Heart left ventricle (tissue), 16 donors: ENCODE results near the gene LAX1. TPM values are rescaled to one million over a fixed set of nuclear protein-coding genes. Genes with fewer than 3 reads are reported as not detected.

Source experiments
- ATAC-seq, 4 donors: fragments of 200-7000 bp; cut with Tn5 transposase; one replicate each; pipeline ENCODE4 v1.9.1; 2020 to 2022; ENCODE audit warnings: moderate library complexity in 4 of 4, mild to moderate bottlenecking in 3 of 4, moderate number of reproducible peaks in 1 of 4
- DNase-seq, 5 donors: peaks; one replicate each; pipeline ENCODE4 v3.0.0-alpha.2; 2020
- H3K27ac ChIP-seq, 12 donors: fragments of 200-600 bp; sonication (generic) in 4 of 12; one replicate each; pipeline versions ENCODE4 v1.5.0 to v1.8.0; 2016 to 2022; ENCODE audit warnings: mild to moderate bottlenecking in 2 of 12
- H3K27me3 ChIP-seq, 9 donors: fragments of 200-600 bp; sonication (generic) in 2 of 9; one replicate each; pipeline versions ENCODE4 v1.5.1 to v1.8.0; 2016 to 2022; ENCODE audit warnings: mild to moderate bottlenecking in 3 of 9
- H3K36me3 ChIP-seq, 9 donors: fragments of 200-600 bp; sonication (generic) in 2 of 9; one replicate each; pipeline versions ENCODE4 v1.5.0 to v1.8.0; 2018 to 2022; ENCODE audit warnings: mild to moderate bottlenecking in 2 of 9
- H3K4me1 ChIP-seq, 12 donors: fragments of 200-600 bp; sonication (generic) in 4 of 12; one replicate each; pipeline versions ENCODE4 v1.5.0 to v1.8.0; 2016 to 2022; ENCODE audit warnings: mild to moderate bottlenecking in 3 of 12
- H3K4me3 ChIP-seq, 12 donors: fragments of 200-600 bp; sonication (generic) in 4 of 12; one replicate each; pipeline versions ENCODE4 v1.5.0 to v1.8.0; 2017 to 2022; ENCODE audit warnings: mild to moderate bottlenecking in 9 of 12, moderate library complexity in 4 of 12
- H3K9me3 ChIP-seq, 12 donors: fragments of 200-600 bp; sonication (generic) in 4 of 12; one replicate each; pipeline versions ENCODE4 v1.5.0 to v1.8.0; 2016 to 2022; ENCODE audit warnings: mild to moderate bottlenecking in 1 of 12
- POLR2A ChIP-seq, 2 donors: fragments of 450-650 bp; IDR thresholded peaks; one replicate each; pipeline ENCODE4 v1.6.1; 2017; ENCODE audit warnings: antibody characterized with exemption in 2 of 2, mild to moderate bottlenecking in 2 of 2, moderate library complexity in 2 of 2
- WGBS, 4 donors: extraction: QIAGEN DNeasy Blood & Tissue Kit in 2 of 4; methylation state at CpG; one replicate each; pipeline versions ENCODE4 v1.1.5 to v1.1.7; 2013 to 2018; 5-methylcytosine and 5-hydroxymethylcytosine counted together
- intact Hi-C, 10 donors: fragments of 100-400 bp; cut with DNase I; formaldehyde crosslinking; loops; one replicate each; pipeline versions ENCODE4 v1.11.1 to v1.14.2; 2022
- polyA plus RNA-seq, 2 donors: library from polyadenylated mRNA; stranded (reverse); fragments of 200-250 nt; gene quantifications; one replicate each; pipeline ENCODE4 v1.2.3, GENCODE V29; 2013
- total RNA-seq, 9 donors: library from RNA; depleted of rRNA in 2 of 9; stranded (reverse); fragments of >200 nt in 2 of 9; fragmentation: NEBNext Ultra II Directional in 3 of 9; extraction: Animal tissue kit (Norgen Biotek cat#: 25700) in 3 of 9; gene quantifications; one replicate each; pipeline versions ENCODE4 v1.1.0 to v1.2.4, GENCODE V29; 2016 to 2023
- TF ChIP-seq, protein P1 (sequence below), 12 donors: fragments of 200-600 bp; sonication (generic) in 4 of 12; IDR thresholded peaks; one replicate each; pipeline versions ENCODE4 v1.5.0 to v1.8.0; 2018 to 2022; ENCODE audit warnings: antibody characterized with exemption in 12 of 12, mild to moderate bottlenecking in 5 of 12
- donor health status: ischemic (EF 13 %, LVEDD 7.1; RV severe dilation, severe dysfunction).
- donor health status: healthy with polysubstance abuse.
- donor health status: DM: no; HTN: yes; CAD: no.
- donor health status: DM: no; HTN: no; CAD: no.
- donor health status: ischemic (EF 25% LVEDD 6.9; RV normal size, moderate dysfunction).
- donor health status: ischemic (EF 25% LVEDD 5.7; RV mildly dilated, moderate dysfunction).
- donor health status: healthy.
- donor health status: DM: yes; HTN: yes; CAD: no.
- donor health status: ischemic (EF 35%, LVEDD 5.7; RV mildly dilated, moderate dysfunction).
- donor health status: nonischemic (EF 11% LVEDD 7.7; RV severe dilation, severe dysfunction).
- donor health status: DM: yes; HTN: yes; CAD: no.
- donor health status: PGD.
- donor health status: ischemic (EF 29% LVEDD 5.4; RV normal size, mild dysfunction).
- donor health status: nonischemic (EF 23%, LVEDD 6.1; RV moderate dilation, normal function).

Gene LAX1
- total and polyA plus RNA-seq, 11 donors, result 0.04 to 1.7 (median 0.18) TPM; not detected in 3

DNA sequence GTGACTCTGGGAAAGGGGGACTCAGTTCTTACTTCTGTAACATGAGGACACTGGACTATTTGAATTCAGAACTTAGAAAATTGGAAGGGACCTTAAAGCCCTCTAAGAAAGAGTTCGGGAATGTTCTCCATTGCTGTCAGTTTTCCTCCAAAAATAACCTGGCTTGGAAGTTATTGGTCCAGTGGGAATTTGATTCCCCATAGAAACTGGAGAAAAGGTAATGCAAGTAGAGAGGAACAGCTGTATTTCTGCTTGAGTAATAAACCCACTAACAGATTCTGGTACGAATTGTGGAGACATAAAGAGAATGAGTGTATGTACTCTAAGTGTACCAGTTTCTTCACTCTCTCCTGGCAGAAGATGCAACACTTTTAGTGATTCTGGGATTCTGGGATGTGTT lies 32.2 kb downstream of the LAX1 start:
- TF ChIP-seq, protein P1, sequence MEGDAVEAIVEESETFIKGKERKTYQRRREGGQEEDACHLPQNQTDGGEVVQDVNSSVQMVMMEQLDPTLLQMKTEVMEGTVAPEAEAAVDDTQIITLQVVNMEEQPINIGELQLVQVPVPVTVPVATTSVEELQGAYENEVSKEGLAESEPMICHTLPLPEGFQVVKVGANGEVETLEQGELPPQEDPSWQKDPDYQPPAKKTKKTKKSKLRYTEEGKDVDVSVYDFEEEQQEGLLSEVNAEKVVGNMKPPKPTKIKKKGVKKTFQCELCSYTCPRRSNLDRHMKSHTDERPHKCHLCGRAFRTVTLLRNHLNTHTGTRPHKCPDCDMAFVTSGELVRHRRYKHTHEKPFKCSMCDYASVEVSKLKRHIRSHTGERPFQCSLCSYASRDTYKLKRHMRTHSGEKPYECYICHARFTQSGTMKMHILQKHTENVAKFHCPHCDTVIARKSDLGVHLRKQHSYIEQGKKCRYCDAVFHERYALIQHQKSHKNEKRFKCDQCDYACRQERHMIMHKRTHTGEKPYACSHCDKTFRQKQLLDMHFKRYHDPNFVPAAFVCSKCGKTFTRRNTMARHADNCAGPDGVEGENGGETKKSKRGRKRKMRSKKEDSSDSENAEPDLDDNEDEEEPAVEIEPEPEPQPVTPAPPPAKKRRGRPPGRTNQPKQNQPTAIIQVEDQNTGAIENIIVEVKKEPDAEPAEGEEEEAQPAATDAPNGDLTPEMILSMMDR (IDR thresholded peaks at IDR 0.05), result no peak
- no peak for TF ChIP-seq POLR2A (IDR thresholded peaks at IDR 0.05)
- H3K27ac ChIP-seq, result peak overlapping the region in 4 of 12 donors; percentile 92 to 98 (median 96)
- H3K27me3 ChIP-seq, result no peaks in the 10 kb centered on the region
- intact Hi-C loops, result loop anchor here in 2 of 10 donors (5.0 to 10.0 kb wide), 2 partner anchors 170 to 292 kb away; partner anchors contain the start of gene ATP2B4 (in 1 of the 2)
- peaks cover 8 to 67% (median 54%) of the 10 kb centered on the region in 12 donors for H3K4me1 ChIP-seq
- H3K4me3 ChIP-seq, result peak overlapping the region in 10 of 12 donors; percentile 47 to 92 (median 82)
- no peak for DNase-seq
- no peaks in the 10 kb centered on the region for H3K9me3 ChIP-seq
- 58 to 65% (median 62%) methylated on average over 2 of the region's 2 CpGs for WGBS, 4 donors
- ATAC-seq, result no peak
- H3K36me3 ChIP-seq, result peaks cover 0 to 38% (median 8%) of the 10 kb centered on the region in 9 donors

DNA sequence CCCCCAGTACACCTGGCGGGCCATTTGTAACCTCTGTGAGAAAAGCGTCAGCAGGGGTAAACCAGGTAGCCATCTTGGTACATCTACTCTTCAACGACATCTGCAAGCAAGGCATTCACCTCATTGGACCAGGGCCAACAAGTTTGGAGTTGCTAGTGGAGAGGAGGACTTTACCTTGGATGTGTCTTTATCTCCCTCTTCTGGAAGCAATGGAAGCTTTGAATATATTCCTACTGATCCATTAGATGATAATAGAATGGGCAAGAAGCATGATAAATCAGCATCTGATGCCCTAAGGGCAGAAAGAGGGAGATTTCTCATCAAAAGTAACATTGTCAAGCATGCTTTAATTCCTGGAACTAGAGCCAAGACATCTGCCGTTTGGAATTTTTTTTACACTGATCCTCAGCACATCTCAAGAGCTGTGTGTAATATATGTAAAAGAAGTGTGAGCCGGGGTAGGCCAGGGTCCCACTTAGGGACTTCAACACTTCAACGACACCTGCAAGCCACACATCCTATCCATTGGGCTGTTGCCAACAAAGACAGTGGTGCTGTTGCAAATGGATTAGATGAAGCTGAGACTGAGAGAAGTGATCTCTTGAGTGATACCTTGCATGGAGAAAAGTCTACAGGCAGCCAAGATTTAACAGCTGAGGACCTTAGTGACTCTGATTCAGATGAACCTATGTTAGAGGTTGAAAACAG lies 33.1 kb downstream of the LAX1 start:
- H3K36me3 ChIP-seq, result peaks cover 0 to 42% (median 10%) of the 10 kb centered on the region in 9 donors
- DNase-seq, result peak in 2 of 5 donors; percentile 12 to 34
- H3K9me3 ChIP-seq, result no peaks in the 10 kb centered on the region
- intact Hi-C loops, result loop anchor here in 2 of 10 donors (5.0 to 10.0 kb wide), 2 partner anchors 171 to 293 kb away; partner anchors contain the start of gene ATP2B4 (in 1 of the 2)
- no peaks in the 10 kb centered on the region for H3K27me3 ChIP-seq
- no peak for ATAC-seq
- TF ChIP-seq, protein P1 (IDR thresholded peaks at IDR 0.05), result no peak
- TF ChIP-seq POLR2A (IDR thresholded peaks at IDR 0.05), result no peak
- WGBS, 4 donors, result 50 to 56% (median 55%) methylated on average over 6 of the region's 6 CpGs
- H3K27ac ChIP-seq, result no peak overlapping the region
- H3K4me1 ChIP-seq, result peaks cover 8 to 70% (median 55%) of the 10 kb centered on the region in 12 donors
- peak overlapping the region in 3 of 12 donors; percentile 1 to 92 (median 83) for H3K4me3 ChIP-seq

DNA sequence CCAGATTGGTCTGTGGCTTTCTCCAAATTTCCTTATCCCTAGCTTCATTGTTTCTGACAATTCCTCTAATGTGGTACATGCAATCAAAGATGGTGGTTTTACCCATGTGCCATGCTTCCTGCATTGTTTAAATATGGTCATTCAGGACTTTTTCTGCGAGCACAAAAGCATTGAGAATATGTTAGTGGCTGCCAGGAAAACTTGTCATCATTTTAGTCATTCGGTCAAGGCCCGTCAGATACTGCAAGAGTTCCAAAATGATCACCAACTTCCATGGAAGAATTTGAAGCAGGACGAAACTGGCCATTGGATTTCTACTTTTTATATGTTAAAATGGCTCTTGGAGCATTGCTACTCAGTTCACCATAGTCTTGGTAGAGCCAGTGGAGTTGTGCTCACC lies 34.2 kb downstream of the LAX1 start:
- no peaks in the 10 kb centered on the region for H3K9me3 ChIP-seq
- H3K36me3 ChIP-seq, result peaks cover 0 to 53% (median 21%) of the 10 kb centered on the region in 9 donors
- no peak for ATAC-seq
- no peak overlapping the region for H3K4me3 ChIP-seq
- H3K27ac ChIP-seq, result no peak overlapping the region
- H3K4me1 ChIP-seq, result peaks cover 8 to 79% (median 56%) of the 10 kb centered on the region in 12 donors
- no peak for DNase-seq
- no peak for TF ChIP-seq POLR2A (IDR thresholded peaks at IDR 0.05)
- TF ChIP-seq, protein P1 (IDR thresholded peaks at IDR 0.05), result no peak
- intact Hi-C loops, result loop anchor here in 2 of 10 donors (5.0 to 10.0 kb wide), 2 partner anchors 172 to 294 kb away; partner anchors contain the start of gene ATP2B4 (in 1 of the 2)
- WGBS, 4 donors, result 64 to 78% (median 68%) methylated on average over 4 of the region's 4 CpGs
- H3K27me3 ChIP-seq, result no peaks in the 10 kb centered on the region

DNA sequence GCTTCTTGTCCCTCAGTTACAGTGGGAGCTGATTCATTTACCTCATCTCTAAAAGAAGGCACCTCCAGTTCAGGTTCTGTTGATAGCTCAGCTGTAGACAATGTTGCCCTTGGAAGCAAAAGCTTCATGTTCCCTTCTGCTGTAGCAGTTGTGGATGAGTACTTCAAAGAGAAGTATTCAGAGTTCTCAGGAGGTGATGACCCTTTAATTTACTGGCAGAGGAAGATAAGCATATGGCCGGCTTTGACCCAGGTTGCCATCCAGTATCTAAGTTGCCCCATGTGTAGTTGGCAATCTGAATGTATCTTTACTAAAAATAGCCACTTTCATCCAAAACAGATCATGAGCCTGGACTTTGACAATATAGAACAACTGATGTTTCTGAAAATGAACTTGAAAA lies 35.0 kb downstream of the LAX1 start:
- intact Hi-C loops, result loop anchor here in 2 of 10 donors (5.0 to 10.0 kb wide), 2 partner anchors 173 to 295 kb away; partner anchors contain the start of gene ATP2B4 (in 1 of the 2)
- Histone ChIP-seq H3K36me3 (peaks cover 0 to 61% (median 29%) of the 10 kb centered on the region in 9 donors), H3K4me1 (peaks cover 8 to 76% (median 53%) of the 10 kb centered on the region in 12 donors), H3K27me3 (no peaks in the 10 kb centered on the region), H3K4me3 (no peak overlapping the region), H3K27ac (peak overlapping the region in 4 of 12 donors; percentile 15 to 34 (median 16)), H3K9me3 (no peaks in the 10 kb centered on the region)
- 26 to 47% (median 33%) methylated on average over 1 of the region's 1 CpG for WGBS, 4 donors
- no peak for DNase-seq
- ATAC-seq, result no peak
- no peak for TF ChIP-seq POLR2A (IDR thresholded peaks at IDR 0.05)
- TF ChIP-seq, protein P1 (IDR thresholded peaks at IDR 0.05), result no peak
